Loucy (cell line): ENCODE results near the gene SH3RF2.

ENCODE experiments used
- H2AFZ ChIP-seq: fragments of 200-600 bp; sonication (generic); 2 replicates; pipeline ENCODE4 v1.6.0; 2016; ENCODE audit warnings: antibody characterized with exemption, mild to moderate bottlenecking, low read length, moderate library complexity
- H3F3A ChIP-seq: fragments of 200-600 bp; 2 replicates; pipeline ENCODE4 v1.6.0; 2016; ENCODE audit warnings: antibody characterized with exemption, low read depth, mild to moderate bottlenecking
- H3K27me3 ChIP-seq: fragments of 200-600 bp; sonication (generic); 2 replicates; pipeline ENCODE4 v1.6.1; 2014; ENCODE audit warnings: low read length, mild to moderate bottlenecking; ENCODE audit not compliant: insufficient read depth, poor library complexity, severe bottlenecking
- H3K36me3 ChIP-seq: fragments of 200-600 bp; sonication (generic); 2 replicates; pipeline ENCODE4 v1.6.1; 2016; ENCODE audit warnings: low read length; ENCODE audit not compliant: insufficient read depth
- H3K4me1 ChIP-seq: fragments of 200-600 bp; sonication (generic); 2 replicates; pipeline ENCODE4 v1.5.1; 2014; ENCODE audit warnings: low read length, mild to moderate bottlenecking; ENCODE audit not compliant: insufficient read depth, poor library complexity, severe bottlenecking
- H3K4me2 ChIP-seq: fragments of 200-600 bp; sonication (generic); 2 replicates; pipeline ENCODE4 v1.6.0; 2014; ENCODE audit warnings: antibody characterized with exemption, low read length, low read depth, mild to moderate bottlenecking; ENCODE audit not compliant: poor library complexity, severe bottlenecking
- H3K4me3 ChIP-seq: fragments of 200-600 bp; sonication (generic); 2 replicates; pipeline ENCODE4 v1.5.1; 2014; ENCODE audit warnings: low read length, mild to moderate bottlenecking, mixed read lengths; ENCODE audit not compliant: poor library complexity, severe bottlenecking
- H3K79me2 ChIP-seq: fragments of 200-600 bp; sonication (generic); 2 replicates; pipeline ENCODE4 v1.6.1; 2014; ENCODE audit warnings: low read length; ENCODE audit not compliant: insufficient read depth
- H3K9ac ChIP-seq: fragments of 200-600 bp; sonication (generic); 2 replicates; pipeline ENCODE4 v1.6.0; 2014; ENCODE audit warnings: mild to moderate bottlenecking, low read depth, low read length, moderate library complexity; ENCODE audit not compliant: poor library complexity, severe bottlenecking
- H3K9me2 ChIP-seq: fragments of 200-600 bp; sonication (generic); replicated peaks from 2 replicates; pipeline ENCODE4 v1.6.1; 2016; ENCODE audit warnings: low read depth, low read length, mixed read lengths
- H3K9me3 ChIP-seq: fragments of 200-600 bp; sonication (generic); 2 replicates; pipeline ENCODE4 v1.6.1; 2014; ENCODE audit warnings: mild to moderate bottlenecking, antibody characterized with exemption, low read length, low read depth; ENCODE audit not compliant: insufficient read depth
- H4K20me1 ChIP-seq: fragments of 200-600 bp; sonication (generic); 2 replicates; pipeline ENCODE4 v1.6.0; 2014; ENCODE audit warnings: antibody characterized with exemption, low read length, mild to moderate bottlenecking; ENCODE audit not compliant: insufficient read depth, poor library complexity, severe bottlenecking
- EZH2phosphoT487 ChIP-seq: fragments of 200-600 bp; IDR thresholded peaks from 2 replicates; pipeline ENCODE4 v1.6.1; 2018; ENCODE audit warnings: antibody characterized with exemption, mild to moderate bottlenecking, moderate library complexity, borderline replicate concordance
- TF ChIP-seq, protein P1 (sequence below): fragments of 200-600 bp; sonication (generic); conservative IDR thresholded peaks from 2 replicates; pipeline ENCODE4 v1.5.1; 2014; ENCODE audit warnings: mild to moderate bottlenecking, antibody characterized with exemption, low read length

Gene SH3RF2

GRCh38 chr5:145971108-145971507, 34.7 kb downstream of the SH3RF2 start:
- H3K36me3 ChIP-seq, result no peaks in the 10 kb centered on the region
- no peaks in the 10 kb centered on the region for H3K27me3 ChIP-seq
- TF ChIP-seq EZH2phosphoT487, result no peak
- TF ChIP-seq, protein P1, sequence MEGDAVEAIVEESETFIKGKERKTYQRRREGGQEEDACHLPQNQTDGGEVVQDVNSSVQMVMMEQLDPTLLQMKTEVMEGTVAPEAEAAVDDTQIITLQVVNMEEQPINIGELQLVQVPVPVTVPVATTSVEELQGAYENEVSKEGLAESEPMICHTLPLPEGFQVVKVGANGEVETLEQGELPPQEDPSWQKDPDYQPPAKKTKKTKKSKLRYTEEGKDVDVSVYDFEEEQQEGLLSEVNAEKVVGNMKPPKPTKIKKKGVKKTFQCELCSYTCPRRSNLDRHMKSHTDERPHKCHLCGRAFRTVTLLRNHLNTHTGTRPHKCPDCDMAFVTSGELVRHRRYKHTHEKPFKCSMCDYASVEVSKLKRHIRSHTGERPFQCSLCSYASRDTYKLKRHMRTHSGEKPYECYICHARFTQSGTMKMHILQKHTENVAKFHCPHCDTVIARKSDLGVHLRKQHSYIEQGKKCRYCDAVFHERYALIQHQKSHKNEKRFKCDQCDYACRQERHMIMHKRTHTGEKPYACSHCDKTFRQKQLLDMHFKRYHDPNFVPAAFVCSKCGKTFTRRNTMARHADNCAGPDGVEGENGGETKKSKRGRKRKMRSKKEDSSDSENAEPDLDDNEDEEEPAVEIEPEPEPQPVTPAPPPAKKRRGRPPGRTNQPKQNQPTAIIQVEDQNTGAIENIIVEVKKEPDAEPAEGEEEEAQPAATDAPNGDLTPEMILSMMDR, result no peak
- H3K79me2 ChIP-seq, result no peaks in the 10 kb centered on the region
- H3F3A ChIP-seq, result no peaks in the 10 kb centered on the region
- H3K4me2 ChIP-seq, result no peak overlapping the region
- no peaks in the 10 kb centered on the region for H3K4me1 ChIP-seq
- no peak overlapping the region; the same call in 1 of the 2 replicates for H2AFZ ChIP-seq
- no peak overlapping the region for H3K4me3 ChIP-seq
- H3K9me3 ChIP-seq, result no peaks in the 10 kb centered on the region
- H3K9me2 ChIP-seq, result no peaks in the 10 kb centered on the region
- no peak overlapping the region for H3K9ac ChIP-seq
- no peaks in the 10 kb centered on the region for H4K20me1 ChIP-seq

GRCh38 chr5:145971701-145972100, 35.3 kb downstream of the SH3RF2 start:
- TF ChIP-seq EZH2phosphoT487, result no peak
- TF ChIP-seq, protein P1, result no peak
- no peaks in the 10 kb centered on the region for H3K9me3 ChIP-seq

DNA sequence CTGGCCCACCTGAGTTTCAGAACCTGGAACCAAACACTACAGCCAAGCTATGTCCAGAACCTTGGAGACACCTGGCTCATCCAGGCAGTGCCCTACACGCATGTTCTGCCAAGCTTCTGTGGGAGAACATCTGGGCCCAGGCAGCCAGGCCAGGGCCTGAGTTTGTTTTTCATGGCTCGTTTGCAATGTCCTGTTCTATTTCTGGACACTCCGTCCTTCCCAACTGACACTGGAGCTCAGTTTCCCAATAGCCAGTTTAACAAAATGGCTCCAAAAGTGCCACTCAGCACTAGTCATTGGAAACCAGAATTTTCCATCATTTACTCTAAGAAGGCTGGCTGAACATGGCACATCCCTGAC, 38.6 kb downstream of the SH3RF2 start:
- no peak overlapping the region for H3K9ac ChIP-seq
- no peaks in the 10 kb centered on the region for H4K20me1 ChIP-seq
- no peak overlapping the region for H3K4me2 ChIP-seq
- H3K9me2 ChIP-seq, result no peaks in the 10 kb centered on the region
- H3F3A ChIP-seq, result no peaks in the 10 kb centered on the region
- no peaks in the 10 kb centered on the region for H3K79me2 ChIP-seq
- H3K9me3 ChIP-seq, result no peaks in the 10 kb centered on the region
- H3K36me3 ChIP-seq, result no peaks in the 10 kb centered on the region
- H3K4me3 ChIP-seq, result no peak overlapping the region
- no peak for TF ChIP-seq EZH2phosphoT487
- TF ChIP-seq, protein P1, result no peak
- no peaks in the 10 kb centered on the region for H3K27me3 ChIP-seq
- no peaks in the 10 kb centered on the region for H3K4me1 ChIP-seq
- H2AFZ ChIP-seq, result no peak overlapping the region

More at GRCh38 chr5:145971701-145972100, 35.3 kb downstream of the SH3RF2 start:
- no peaks in the 10 kb centered on the region for H4K20me1 ChIP-seq
- H3K79me2 ChIP-seq, result no peaks in the 10 kb centered on the region
- H3F3A ChIP-seq, result no peaks in the 10 kb centered on the region
- no peak overlapping the region for H3K9ac ChIP-seq
- H2AFZ ChIP-seq, result no peak overlapping the region
- H3K36me3 ChIP-seq, result no peaks in the 10 kb centered on the region
- H3K27me3 ChIP-seq, result no peaks in the 10 kb centered on the region
- H3K4me3 ChIP-seq, result no peak overlapping the region
- no peaks in the 10 kb centered on the region for H3K9me2 ChIP-seq
- H3K4me2 ChIP-seq, result no peak overlapping the region
- no peaks in the 10 kb centered on the region for H3K4me1 ChIP-seq
